Breast epithelium (tissue), 3 donors: Measurements from ENCODE around the gene SLC35E2B.

Source experiments
- CTCF ChIP-seq, 3 donors: fragments of 450-650 bp; IDR thresholded peaks; one replicate each; pipeline ENCODE4 v1.5.1; 2016 to 2017; ENCODE audit warnings: antibody characterized with exemption in 3 of 3, mild to moderate bottlenecking in 3 of 3, moderate library complexity in 3 of 3
- POLR2A ChIP-seq: fragments of 450-650 bp; IDR thresholded peaks from one replicate; pipeline ENCODE4 v1.6.1; 2016; ENCODE audit warnings: antibody characterized with exemption, mild to moderate bottlenecking, moderate library complexity

GRCh38 chr1:1613509-1614082 lies 79.0 kb downstream of the SLC35E2B start:
- TF ChIP-seq CTCF (IDR thresholded peaks at IDR 0.05) (no peak), POLR2A (no peak)
